HEK293 (cell line): ENCODE measurements around the gene FYCO1.

Source experiments
- HOXA7 ChIP-seq: sonication (generic); formaldehyde crosslinking; IDR thresholded peaks from 2 replicates; pipeline ENCODE4 v1.8.1; 2022; ENCODE audit warnings: missing genetic modification reagents, borderline replicate concordance
- OSR2 ChIP-seq: fragments of 450-650 bp; formaldehyde crosslinking; IDR thresholded peaks from 2 replicates; pipeline ENCODE4 v1.5.1; 2016; ENCODE audit warnings: missing biosample characterization, missing genetic modification characterization
- SETDB1 ChIP-seq: IDR thresholded peaks from one replicate; pipeline ENCODE4 v1.6.1; 2017; ENCODE audit warnings: mild to moderate bottlenecking, low read length, moderate library complexity, mixed read lengths; ENCODE audit not compliant: insufficient read length
- YY1 ChIP-seq: fragments of 450-650 bp; formaldehyde crosslinking; IDR thresholded peaks from 2 replicates; pipeline ENCODE4 v1.5.1; 2018; ENCODE audit warnings: missing biosample characterization, missing genetic modification characterization
- ZNF555 ChIP-seq: fragments of 450-650 bp; formaldehyde crosslinking; conservative IDR thresholded peaks from 2 replicates; pipeline ENCODE4 v1.5.1; 2017; ENCODE audit warnings: missing biosample characterization, mild to moderate bottlenecking, missing genetic modification characterization, inconsistent platforms
- ZNF677 ChIP-seq: fragments of 450-650 bp; IDR thresholded peaks from 2 replicates; pipeline ENCODE4 v1.5.0; 2018; ENCODE audit warnings: missing biosample characterization, mild to moderate bottlenecking, missing genetic modification characterization, moderate library complexity
- TF ChIP-seq, protein P1 (sequence below): fragments of 450-650 bp; formaldehyde crosslinking; IDR thresholded peaks from 2 replicates; pipeline ENCODE4 v1.5.1; 2016; ENCODE audit warnings: missing biosample characterization, missing genetic modification characterization
- TF ChIP-seq, protein P2 (sequence below): fragments of 450-650 bp; formaldehyde crosslinking; IDR thresholded peaks from 2 replicates; pipeline ENCODE4 v1.5.1; 2016; ENCODE audit warnings: missing biosample characterization, missing genetic modification characterization

DNA sequence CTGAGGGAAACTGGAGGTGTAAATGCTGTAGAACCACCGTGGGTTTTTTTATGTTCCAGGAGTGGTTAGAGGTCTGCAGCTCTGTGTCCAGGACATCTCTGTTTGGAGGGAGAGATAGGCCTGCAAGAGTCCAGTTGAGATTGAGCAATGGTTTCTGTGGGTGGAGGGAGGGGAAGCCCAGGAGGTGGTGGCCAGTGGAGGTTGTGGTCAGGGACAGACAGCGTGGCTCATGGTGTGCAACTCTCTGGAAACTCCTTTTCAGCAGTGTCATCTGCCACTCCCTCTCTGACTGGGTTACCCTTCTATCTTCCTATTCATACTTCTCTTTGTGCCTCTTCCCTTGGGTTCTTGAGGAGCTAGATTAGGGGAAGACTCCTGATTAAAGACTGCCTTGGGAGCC lies 22.1 kb upstream of the FYCO1 start:
- TF ChIP-seq, protein P1, sequence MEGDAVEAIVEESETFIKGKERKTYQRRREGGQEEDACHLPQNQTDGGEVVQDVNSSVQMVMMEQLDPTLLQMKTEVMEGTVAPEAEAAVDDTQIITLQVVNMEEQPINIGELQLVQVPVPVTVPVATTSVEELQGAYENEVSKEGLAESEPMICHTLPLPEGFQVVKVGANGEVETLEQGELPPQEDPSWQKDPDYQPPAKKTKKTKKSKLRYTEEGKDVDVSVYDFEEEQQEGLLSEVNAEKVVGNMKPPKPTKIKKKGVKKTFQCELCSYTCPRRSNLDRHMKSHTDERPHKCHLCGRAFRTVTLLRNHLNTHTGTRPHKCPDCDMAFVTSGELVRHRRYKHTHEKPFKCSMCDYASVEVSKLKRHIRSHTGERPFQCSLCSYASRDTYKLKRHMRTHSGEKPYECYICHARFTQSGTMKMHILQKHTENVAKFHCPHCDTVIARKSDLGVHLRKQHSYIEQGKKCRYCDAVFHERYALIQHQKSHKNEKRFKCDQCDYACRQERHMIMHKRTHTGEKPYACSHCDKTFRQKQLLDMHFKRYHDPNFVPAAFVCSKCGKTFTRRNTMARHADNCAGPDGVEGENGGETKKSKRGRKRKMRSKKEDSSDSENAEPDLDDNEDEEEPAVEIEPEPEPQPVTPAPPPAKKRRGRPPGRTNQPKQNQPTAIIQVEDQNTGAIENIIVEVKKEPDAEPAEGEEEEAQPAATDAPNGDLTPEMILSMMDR (tag by site-specific recombination), result no peak
- TF ChIP-seq SETDB1 (no peak), YY1 (tag by site-specific recombination) (no peak), HOXA7 (CRISPR knock-in tag) (no peak), OSR2 (tag by site-specific recombination) (no peak), ZNF555 (no peak), ZNF677 (no peak)
- TF ChIP-seq, protein P2, sequence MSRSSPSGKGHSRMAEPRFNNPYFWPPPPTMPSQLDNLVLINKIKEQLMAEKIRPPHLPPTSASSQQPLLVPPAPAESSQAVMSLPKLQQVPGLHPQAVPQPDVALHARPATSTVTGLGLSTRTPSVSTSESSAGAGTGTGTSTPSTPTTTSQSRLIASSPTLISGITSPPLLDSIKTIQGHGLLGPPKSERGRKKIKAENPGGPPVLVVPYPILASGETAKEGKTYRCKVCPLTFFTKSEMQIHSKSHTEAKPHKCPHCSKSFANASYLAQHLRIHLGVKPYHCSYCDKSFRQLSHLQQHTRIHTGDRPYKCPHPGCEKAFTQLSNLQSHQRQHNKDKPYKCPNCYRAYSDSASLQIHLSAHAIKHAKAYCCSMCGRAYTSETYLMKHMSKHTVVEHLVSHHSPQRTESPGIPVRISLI (tag by site-specific recombination), result no peak
